Natural killer cell treated with Interleukin-12 subunit alpha and Interleukin-12 subunit beta and Interleukin-15 and Interleukin-18, amount 100 ng/mL, for 72 hours (primary cell): ENCODE results near the gene TMEM8B. TPM values are rescaled to one million over a fixed set of nuclear protein-coding genes. Genes with fewer than 3 reads are reported as not detected.

ENCODE experiments used
- ATAC-seq, 2 donors: fragments of 150-1000 bp; cut with Tn5 transposase in 1 of 2; sonication (Bioruptor Pico), chemical (Tn5 transposase) in 1 of 2; 2 replicates each; pipeline ENCODE4 v1.10.0; 2021
- DNase-seq: peaks from one replicate; pipeline ENCODE4 v3.0.0; 2022; ENCODE audit warnings: low spot score
- H3K27ac Mint-ChIP-seq, 2 donors: 1 replicate in 1 of 2; 2 replicates in 1 of 2; pipeline ENCODE4 v1.8.0; 2022; ENCODE audit warnings: mixed read lengths in 2 of 2, mild to moderate bottlenecking in 1 of 2, moderate library complexity in 1 of 2
- H3K27me3 Mint-ChIP-seq, 2 donors: 1 replicate in 1 of 2; 2 replicates in 1 of 2; pipeline ENCODE4 v1.8.0; 2022; ENCODE audit warnings: mixed read lengths in 2 of 2
- H3K36me3 Mint-ChIP-seq: one replicate; pipeline ENCODE4 v1.8.0; 2022; ENCODE audit warnings: mixed read lengths
- H3K4me1 Mint-ChIP-seq, 2 donors: 1 replicate in 1 of 2; 2 replicates in 1 of 2; pipeline ENCODE4 v1.8.0; 2022; ENCODE audit warnings: low read depth in 2 of 2, mixed read lengths in 2 of 2, mild to moderate bottlenecking in 1 of 2
- H3K4me3 Mint-ChIP-seq: one replicate; pipeline ENCODE4 v1.8.0; 2022; ENCODE audit warnings: mixed read lengths
- H3K9me3 Mint-ChIP-seq: 2 replicates; pipeline ENCODE4 v1.8.0; 2022; ENCODE audit warnings: mixed read lengths
- total RNA-seq, 2 donors: library from RNA; stranded (reverse); gene quantifications; one replicate each; pipeline ENCODE4 v1.2.3, GENCODE V29; 2022

The TMEM8B gene
- total RNA-seq, 2 donors from 2014 or later: 1.8 TPM

DNA sequence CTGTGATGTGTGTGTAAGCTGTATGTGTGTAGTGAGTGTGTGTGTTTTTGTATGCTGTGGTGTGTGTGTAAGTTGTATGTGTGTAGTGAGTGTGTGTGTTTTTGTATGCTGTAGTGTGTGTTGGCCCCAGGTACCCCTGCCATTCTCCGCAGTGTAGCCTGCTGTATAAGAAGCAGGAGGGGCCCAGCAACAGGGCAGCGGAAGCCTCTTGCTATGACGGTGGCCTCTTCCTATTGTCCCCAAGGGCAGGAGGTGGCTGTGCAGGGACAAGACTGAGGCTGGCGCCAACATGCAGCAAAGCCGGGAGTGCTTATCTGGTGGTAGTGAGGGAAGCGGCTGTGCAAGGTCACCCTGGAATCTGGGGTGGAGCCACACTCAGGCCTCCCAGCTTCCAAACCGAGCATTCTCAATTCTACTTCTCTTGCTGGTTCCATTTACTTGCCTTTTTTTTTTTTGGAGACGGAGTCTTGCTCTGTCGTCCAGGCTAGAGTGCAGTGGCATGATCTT is 85.3 kb downstream of the TMEM8B start:
- Mint-ChIP-seq H3K4me3 (no peak overlapping the region), H3K4me1 (peaks cover 4 to 7% of the 10 kb centered on the region in 2 donors), H3K27me3 (no peaks in the 10 kb centered on the region), H3K9me3 (no peaks in the 10 kb centered on the region), H3K27ac (no peak overlapping the region), H3K36me3 (no peaks in the 10 kb centered on the region)
- ATAC-seq (peak in 1 of 2 donors; percentile 18), DNase-seq (no peak)

Other genes with a start within 250 kb of the TMEM8B start
- 10 to 100 TPM; 41.4 to 43.3 TPM for gene TESK1, start 224.0 kb upstream of the TMEM8B start, total RNA-seq
- 1 to 10 TPM; 7.0 to 8.8 TPM for gene CD72, start 210.8 kb upstream of the TMEM8B start, total RNA-seq
- gene SIT1, start 178.3 kb upstream of the TMEM8B start, total RNA-seq: 1 to 10 TPM; 3.5 to 7.1 TPM
- 1,000 to 10,000 TPM; 3,856 to 4,437 TPM for gene RMRP, start 171.2 kb upstream of the TMEM8B start, total RNA-seq
- 10 to 100 TPM; 12.0 to 21.5 TPM for gene CCDC107, start 170.9 kb upstream of the TMEM8B start, total RNA-seq
- 10 to 100 TPM in 1 of 2 donors, 1 to 10 TPM in 1; 4.6 to 14.2 TPM for gene ARHGEF39, start 164.0 kb upstream of the TMEM8B start, total RNA-seq
- gene CA9, start 155.3 kb upstream of the TMEM8B start, total RNA-seq: not detected
- gene TPM2, start 139.3 kb upstream of the TMEM8B start, total RNA-seq: 1 to 10 TPM; 1.4 to 5.9 TPM
- 100 to 1,000 TPM; 490 to 539 TPM for gene TLN1, start 97.0 kb upstream of the TMEM8B start, total RNA-seq
- 10 to 100 TPM; 29.4 to 35.7 TPM for gene CREB3, start 96.6 kb upstream of the TMEM8B start, total RNA-seq
- gene GBA2, start 80.0 kb upstream of the TMEM8B start, total RNA-seq: 10 to 100 TPM; 68.4 to 81.4 TPM
- 10 to 100 TPM; 17.9 to 19.6 TPM for gene RGP1, start 79.9 kb upstream of the TMEM8B start, total RNA-seq
- not detected for gene MSMP, start 75.0 kb upstream of the TMEM8B start, total RNA-seq
- 10 to 100 TPM in 1 of 2 donors, 1 to 10 TPM in 1; 5.0 to 11.3 TPM for gene NPR2, start 37.6 kb upstream of the TMEM8B start, total RNA-seq
- gene SPAG8, start 17.0 kb upstream of the TMEM8B start, total RNA-seq: 1 to 10 TPM in 1 of 2 donors, under 1 TPM in 1; 0.19 to 1.6 TPM
- 10 to 100 TPM; 40.8 to 46.8 TPM for gene HINT2, start 14.2 kb upstream of the TMEM8B start, total RNA-seq
- gene FAM221B, start 496 bp upstream of the TMEM8B start, total RNA-seq: not detected
- not detected for gene OR13J1, start 41.2 kb downstream of the TMEM8B start, total RNA-seq
- not detected for gene HRCT1, start 77.0 kb downstream of the TMEM8B start, total RNA-seq
- gene SPAAR, start 80.3 kb downstream of the TMEM8B start, total RNA-seq: not detected
- not detected for gene OR2S2, start 128.9 kb downstream of the TMEM8B start, total RNA-seq
- gene RECK, start 207.7 kb downstream of the TMEM8B start, total RNA-seq: 1 to 10 TPM; 4.0 to 7.0 TPM